HepG2 (cell line): ENCODE data around the gene VEZF1. TPM values are rescaled to one million over a fixed set of nuclear protein-coding genes. Genes with fewer than 3 reads are reported as not detected.

Source experiments
- ATAC-seq: fragments of 200-7000 bp; cut with Tn5 transposase; 3 replicates; pipeline ENCODE4 v1.9.1; 2020; ENCODE audit warnings: mild to moderate bottlenecking, moderate library complexity
- BruUV-seq: library from RNA; stranded (reverse); fragments of 400-500 nt; replicated peaks from 2 replicates; lab custom pipeline; 2021; lab: Mats Ljungman, UMichigan
- CTCF ChIA-PET: fragments of 300-600 bp; formaldehyde crosslinking; extraction: SDS; loops from one replicate; lab custom pipeline; 2021; ENCODE audit warnings: low total read pairs, inconsistent platforms, low intra/inter-chr PET ratio; lab: Yijun Ruan, JAX
- POLR2A ChIA-PET: fragments of 350-600 bp; sonication (Branson Sonifier 250); formaldehyde crosslinking; loops from one replicate; lab custom pipeline; 2020; ENCODE audit warnings: antibody characterized with exemption, inconsistent platforms; lab: Yijun Ruan, JAX
- DNase-seq: peaks from one replicate; pipeline ENCODE4 v3.0.0-alpha.2; 2015; ENCODE audit warnings: low spot score
- FAIRE-seq: peaks from 3 replicates; lab custom pipeline; 2011; peaks lifted over from hg19 to GRCh38; lab: Jason Lieb, UNC
- H2AFZ ChIP-seq: one replicate; pipeline ENCODE4 v1.6.1; 2011; ENCODE audit warnings: low read length, inconsistent platforms
- H3K27ac ChIP-seq: fragments of 300-600 bp; 3 replicates; pipeline ENCODE4 v1.8.0; 2011; ENCODE audit warnings: mixed run types, mild to moderate bottlenecking, mixed read lengths, low read length, inconsistent platforms; ENCODE audit not compliant: insufficient read depth; ENCODE audit errors: extremely low read length
- H3K27me3 ChIP-seq, 2 experiments: fragments of 200-600 bp in 1 of 2; 2 replicates in 1 of 2; 3 replicates in 1 of 2; pipeline versions ENCODE4 v1.6.0 to v1.8.0; 2011; ENCODE audit warnings: low read length in 2 of 2, mild to moderate bottlenecking in 2 of 2, moderate library complexity in 2 of 2, inconsistent platforms in 1 of 2; ENCODE audit not compliant: insufficient read depth in 2 of 2, control insufficient read depth in 1 of 2
- H3K36me3 ChIP-seq, 2 experiments: fragments of 200-600 bp in 1 of 2; replicated peaks in 1 of 2; 2 replicates in 1 of 2; 3 replicates in 1 of 2; pipeline versions ENCODE4 v1.5.1 to v1.8.0; 2011; ENCODE audit warnings: low read length in 2 of 2, inconsistent platforms in 1 of 2; ENCODE audit not compliant: insufficient read depth in 2 of 2, control insufficient read depth in 1 of 2
- H3K4me1 ChIP-seq: 2 replicates; pipeline ENCODE4 v1.5.1; 2012; ENCODE audit warnings: low read length, inconsistent platforms; ENCODE audit not compliant: insufficient read depth
- H3K4me2 ChIP-seq: 2 replicates; pipeline ENCODE4 v1.6.0; 2011; ENCODE audit warnings: low read depth, low read length, inconsistent platforms
- H3K4me3 ChIP-seq, 3 experiments: fragments of 200-600 bp in 1 of 3; sonication (generic), shearing (Covaris generic) in 1 of 3; replicated peaks in 1 of 3; 2 replicates each; pipeline ENCODE4 v1.5.1; 2011 to 2016; ENCODE audit warnings: low read length in 3 of 3, inconsistent platforms in 2 of 3, low read depth in 2 of 3, mild to moderate bottlenecking in 2 of 3, control low read depth in 1 of 3, mixed read lengths in 1 of 3; ENCODE audit not compliant: insufficient read depth in 1 of 3
- H3K79me2 ChIP-seq: one replicate; pipeline ENCODE4 v1.6.1; 2011; ENCODE audit warnings: low read length, inconsistent platforms; ENCODE audit not compliant: insufficient read depth
- H3K9ac ChIP-seq: 2 replicates; pipeline ENCODE4 v1.6.0; 2011; ENCODE audit warnings: mild to moderate bottlenecking, low read depth, low read length, inconsistent platforms; ENCODE audit not compliant: insufficient read depth
- H3K9me3 ChIP-seq: 2 replicates; pipeline ENCODE4 v1.5.1; 2012; ENCODE audit warnings: mild to moderate bottlenecking, low read length
- H4K20me1 ChIP-seq: 2 replicates; pipeline ENCODE4 v1.6.0; 2011; ENCODE audit warnings: inconsistent platforms, mild to moderate bottlenecking, low read length, moderate library complexity; ENCODE audit not compliant: insufficient read depth
- ARNT ChIP-seq: fragments of 450-650 bp; IDR thresholded peaks from 2 replicates; pipeline ENCODE4 v1.6.1; 2017
- DPF2 ChIP-seq: sonication (generic); formaldehyde crosslinking; IDR thresholded peaks from 2 replicates; pipeline ENCODE4 v1.4.0; 2020; ENCODE audit warnings: mild to moderate bottlenecking, low read depth, missing genetic modification reagents, borderline replicate concordance
- MEF2D ChIP-seq: sonication (generic); formaldehyde crosslinking; IDR thresholded peaks from 2 replicates; pipeline ENCODE4 v1.5.1; 2020; ENCODE audit warnings: mild to moderate bottlenecking, missing genetic modification reagents
- MIER3 ChIP-seq: IDR thresholded peaks from 2 replicates; pipeline ENCODE4 v1.6.1; 2016; ENCODE audit warnings: missing compliant biosample characterization, borderline replicate concordance
- NCOA5 ChIP-seq: sonication (generic); formaldehyde crosslinking; IDR thresholded peaks from 2 replicates; pipeline ENCODE4 v1.4.0; 2020; ENCODE audit warnings: missing genetic modification reagents
- POLR2AphosphoS2 ChIP-seq: IDR thresholded peaks from 2 replicates; pipeline ENCODE4 v1.6.1; 2011; ENCODE audit warnings: low read depth, low read length, improper control_type of control experiment
- POLR2AphosphoS5 ChIP-seq: IDR thresholded peaks from 2 replicates; pipeline ENCODE4 v1.6.1; 2012; ENCODE audit warnings: low read depth, low read length
- POLR2G ChIP-seq: fragments of 200-400 bp; formaldehyde crosslinking; IDR thresholded peaks from 2 replicates; pipeline ENCODE4 v1.6.1; 2018; ENCODE audit warnings: mild to moderate bottlenecking, low read depth, low read length, moderate library complexity
- SAP130 ChIP-seq: IDR thresholded peaks from 2 replicates; pipeline ENCODE4 v1.6.1; 2016; ENCODE audit warnings: low read depth
- TBL1XR1 ChIP-seq: fragments of 150-350 bp; IDR thresholded peaks from 2 replicates; pipeline ENCODE4 v1.6.1; 2014; ENCODE audit warnings: borderline replicate concordance, low read length; ENCODE audit not compliant: partially characterized antibody
- TRIM24 ChIP-seq: sonication (generic); formaldehyde crosslinking; IDR thresholded peaks from 2 replicates; pipeline ENCODE4 v1.8.0; 2022; ENCODE audit warnings: mild to moderate bottlenecking, missing genetic modification reagents
- ZNF460 ChIP-seq: sonication (generic); formaldehyde crosslinking; IDR thresholded peaks from 2 replicates; pipeline ENCODE4 v1.5.1; 2020; ENCODE audit warnings: missing genetic modification reagents, mild to moderate bottlenecking, borderline replicate concordance
- ZNF691 ChIP-seq: sonication (generic); formaldehyde crosslinking; IDR thresholded peaks from 2 replicates; pipeline ENCODE4 v1.4.0; 2020; ENCODE audit warnings: missing genetic modification reagents, low read depth, mild to moderate bottlenecking, borderline replicate concordance
- ZNF816 ChIP-seq: sonication (generic); formaldehyde crosslinking; IDR thresholded peaks from 2 replicates; pipeline ENCODE4 v1.8.0; 2022; ENCODE audit warnings: missing genetic modification reagents, mild to moderate bottlenecking, borderline replicate concordance
- WGBS: methylation state at CpG from one replicate; pipeline ENCODE4 v1.1.6; 2017; ENCODE audit warnings: low lambda C conversion rate; 5-methylcytosine and 5-hydroxymethylcytosine counted together
- in situ Hi-C: cut with HindIII; loops from 2 replicates; pipeline ENCODE4 v1.10.0; 2017; ENCODE audit warnings: low pct_unique_long_range_greater_than_20kb; ENCODE audit not compliant: extremely low pct_ligation_motif_present
- intact Hi-C: fragments of 100-400 bp; cut with micrococcal nuclease; formaldehyde crosslinking; loops from one replicate; pipeline ENCODE4 v1.10.0; 2022; ENCODE audit not compliant: unreplicated experiment
- polyA plus RNA-seq, 8 experiments: library from polyadenylated mRNA; depleted of rRNA in 3 of 8; stranded (reverse) in 7 of 8; unstranded in 1 of 8; fragments of >200 nt; fragmentation: Illumina TruSeq in 4 of 8; extraction: Trizol in 4 of 8; gene quantifications; 2 replicates each; pipeline versions ENCODE4 v1.2.1 to v1.2.3, GENCODE V29; 2011 to 2016; ENCODE audit warnings: low read depth in 4 of 8, missing spikeins in 1 of 8, mixed read lengths in 1 of 8; ENCODE audit not compliant: insufficient read depth in 1 of 8
- total RNA-seq, 5 experiments: library from RNA; depleted of rRNA; stranded (reverse); fragments of >200 nt; fragmentation: Illumina TruSeq; extraction: Trizol; gene quantifications; 2 replicates each; pipeline ENCODE4 v1.2.3, GENCODE V29; 2016; ENCODE audit warnings: low read depth in 1 of 5
- TF ChIP-seq, protein P1 (sequence below): sonication (generic); formaldehyde crosslinking; conservative IDR thresholded peaks from 2 replicates; pipeline ENCODE4 v1.8.0; 2022; ENCODE audit warnings: low read depth, missing genetic modification reagents
- TF ChIP-seq, protein P2 (sequence below): sonication (generic); formaldehyde crosslinking; IDR thresholded peaks from 2 replicates; pipeline ENCODE4 v1.4.0; 2020; ENCODE audit warnings: missing genetic modification reagents, borderline replicate concordance
- TF ChIP-seq, protein P3 (sequence below): sonication (generic); formaldehyde crosslinking; IDR thresholded peaks from 2 replicates; pipeline ENCODE4 v1.8.0; 2022; ENCODE audit warnings: mild to moderate bottlenecking, missing genetic modification reagents; ENCODE audit not compliant: insufficient replicate concordance

The VEZF1 gene
- total and polyA plus RNA-seq, 2 of the 13 experiments (the other 11 are each of a cell fraction or from before 2014, with no cell fraction given): 45.9 to 49.7 TPM

- POLR2A ChIA-PET: interaction anchor here (0.6 to 14.7 kb wide), 6 partner anchors 9 to 151 kb away, joined by 3 to 173 read pairs (median 4); no protein-coding TSS in a partner anchor
- TF ChIP-seq POLR2AphosphoS2 (peak; percentile 37; the same call in 1 of the 2 replicates), TRIM24 (CRISPR knock-in tag) (0 out of 2 replicates have a peak, but pooled peaks have one; percentile 12), MIER3 (CRISPR knock-in tag) (no peak), TBL1XR1 (no peak), POLR2AphosphoS5 (peak; percentile 65), ZNF460 (CRISPR knock-in tag) (peak; percentile 69), ZNF816 (CRISPR knock-in tag) (no peak), MEF2D (CRISPR knock-in tag) (no peak), NCOA5 (CRISPR knock-in tag) (no peak), ZNF691 (CRISPR knock-in tag) (no peak), POLR2G (peak; percentile 56), SAP130 (CRISPR knock-in tag) (0 out of 2 replicates have a peak, but pooled peaks have one; percentile 10), DPF2 (CRISPR knock-in tag) (no peak), ARNT (no peak)
- TF ChIP-seq, protein P1, sequence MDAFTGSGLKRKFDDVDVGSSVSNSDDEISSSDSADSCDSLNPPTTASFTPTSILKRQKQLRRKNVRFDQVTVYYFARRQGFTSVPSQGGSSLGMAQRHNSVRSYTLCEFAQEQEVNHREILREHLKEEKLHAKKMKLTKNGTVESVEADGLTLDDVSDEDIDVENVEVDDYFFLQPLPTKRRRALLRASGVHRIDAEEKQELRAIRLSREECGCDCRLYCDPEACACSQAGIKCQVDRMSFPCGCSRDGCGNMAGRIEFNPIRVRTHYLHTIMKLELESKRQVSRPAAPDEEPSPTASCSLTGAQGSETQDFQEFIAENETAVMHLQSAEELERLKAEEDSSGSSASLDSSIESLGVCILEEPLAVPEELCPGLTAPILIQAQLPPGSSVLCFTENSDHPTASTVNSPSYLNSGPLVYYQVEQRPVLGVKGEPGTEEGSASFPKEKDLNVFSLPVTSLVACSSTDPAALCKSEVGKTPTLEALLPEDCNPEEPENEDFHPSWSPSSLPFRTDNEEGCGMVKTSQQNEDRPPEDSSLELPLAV (CRISPR knock-in tag): no peak
- TF ChIP-seq, protein P2, sequence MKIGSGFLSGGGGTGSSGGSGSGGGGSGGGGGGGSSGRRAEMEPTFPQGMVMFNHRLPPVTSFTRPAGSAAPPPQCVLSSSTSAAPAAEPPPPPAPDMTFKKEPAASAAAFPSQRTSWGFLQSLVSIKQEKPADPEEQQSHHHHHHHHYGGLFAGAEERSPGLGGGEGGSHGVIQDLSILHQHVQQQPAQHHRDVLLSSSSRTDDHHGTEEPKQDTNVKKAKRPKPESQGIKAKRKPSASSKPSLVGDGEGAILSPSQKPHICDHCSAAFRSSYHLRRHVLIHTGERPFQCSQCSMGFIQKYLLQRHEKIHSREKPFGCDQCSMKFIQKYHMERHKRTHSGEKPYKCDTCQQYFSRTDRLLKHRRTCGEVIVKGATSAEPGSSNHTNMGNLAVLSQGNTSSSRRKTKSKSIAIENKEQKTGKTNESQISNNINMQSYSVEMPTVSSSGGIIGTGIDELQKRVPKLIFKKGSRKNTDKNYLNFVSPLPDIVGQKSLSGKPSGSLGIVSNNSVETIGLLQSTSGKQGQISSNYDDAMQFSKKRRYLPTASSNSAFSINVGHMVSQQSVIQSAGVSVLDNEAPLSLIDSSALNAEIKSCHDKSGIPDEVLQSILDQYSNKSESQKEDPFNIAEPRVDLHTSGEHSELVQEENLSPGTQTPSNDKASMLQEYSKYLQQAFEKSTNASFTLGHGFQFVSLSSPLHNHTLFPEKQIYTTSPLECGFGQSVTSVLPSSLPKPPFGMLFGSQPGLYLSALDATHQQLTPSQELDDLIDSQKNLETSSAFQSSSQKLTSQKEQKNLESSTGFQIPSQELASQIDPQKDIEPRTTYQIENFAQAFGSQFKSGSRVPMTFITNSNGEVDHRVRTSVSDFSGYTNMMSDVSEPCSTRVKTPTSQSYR: peak; percentile 36; the same call in 1 of the 2 replicates
- TF ChIP-seq, protein P3, sequence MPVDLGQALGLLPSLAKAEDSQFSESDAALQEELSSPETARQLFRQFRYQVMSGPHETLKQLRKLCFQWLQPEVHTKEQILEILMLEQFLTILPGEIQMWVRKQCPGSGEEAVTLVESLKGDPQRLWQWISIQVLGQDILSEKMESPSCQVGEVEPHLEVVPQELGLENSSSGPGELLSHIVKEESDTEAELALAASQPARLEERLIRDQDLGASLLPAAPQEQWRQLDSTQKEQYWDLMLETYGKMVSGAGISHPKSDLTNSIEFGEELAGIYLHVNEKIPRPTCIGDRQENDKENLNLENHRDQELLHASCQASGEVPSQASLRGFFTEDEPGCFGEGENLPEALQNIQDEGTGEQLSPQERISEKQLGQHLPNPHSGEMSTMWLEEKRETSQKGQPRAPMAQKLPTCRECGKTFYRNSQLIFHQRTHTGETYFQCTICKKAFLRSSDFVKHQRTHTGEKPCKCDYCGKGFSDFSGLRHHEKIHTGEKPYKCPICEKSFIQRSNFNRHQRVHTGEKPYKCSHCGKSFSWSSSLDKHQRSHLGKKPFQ (CRISPR knock-in tag): no peak
Measured at GRCh38 chr17:58002154-58002948, 14.3 kb upstream of the VEZF1 start.

More at GRCh38 chr17:58002154-58002948, 14.3 kb upstream of the VEZF1 start:
- Histone ChIP-seq H4K20me1 (peaks cover 61% of the 10 kb centered on the region), H3K9me3 (no peaks in the 10 kb centered on the region), H3K9ac (no peak overlapping the region), H3K36me3 (peaks cover 4 to 47% of the 10 kb centered on the region in 2 experiments), H3K27me3 (no peaks in the 10 kb centered on the region; a peak in 1 of 5 replicates), H3K27ac (no peak overlapping the region), H2AFZ (no peak overlapping the region), H3K79me2 (peaks cover 49% of the 10 kb centered on the region), H3K4me3 (no peak overlapping the region), H3K4me1 (peaks cover 47% of the 10 kb centered on the region), H3K4me2 (peak overlapping the region; percentile 91; the same call in 1 of the 2 replicates)
- 90% methylated on average over 4 of the region's 4 CpGs for WGBS
- in situ Hi-C loops: no loop called here
- DNase-seq (no peak), FAIRE-seq (no peak), ATAC-seq (no peak)
- intact Hi-C loops: no loop called here
- BruUV-seq: no TSS peak
- CTCF ChIA-PET: no interaction called here
